SIG-M5 (cell line): ENCODE data around the gene AGBL1.
"Not testable (repeated sequence)": the region's sequence is repeated elsewhere in the genome, so short reads cannot be mapped to it uniquely, and the experiment has no call there.

Experiments
- DNase-seq: peaks from one replicate; lab custom pipeline; 2025; lab: John Stamatoyannopoulos, UW

AGBL1 gene

DNA sequence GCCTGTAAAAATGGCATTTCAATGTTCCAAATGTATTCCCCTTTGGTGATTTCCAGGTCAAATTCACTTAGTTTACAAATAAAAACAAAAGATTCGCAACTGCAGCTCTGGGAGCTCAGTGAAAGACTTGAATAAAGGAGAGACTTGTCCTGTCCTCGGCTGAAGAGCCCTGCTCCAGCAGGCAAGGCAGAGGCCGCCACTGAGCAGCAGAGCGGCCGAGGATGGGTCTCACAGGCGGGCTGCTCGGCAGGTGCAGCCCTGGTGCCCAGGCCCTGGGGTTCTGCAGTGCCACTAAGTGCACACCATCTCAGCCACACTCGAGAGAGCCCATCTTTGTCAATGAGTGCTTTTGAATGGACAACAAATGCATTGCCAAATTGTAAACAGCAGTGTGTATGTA is 856.2 kb downstream of the AGBL1 start:
- no peak for DNase-seq

DNA sequence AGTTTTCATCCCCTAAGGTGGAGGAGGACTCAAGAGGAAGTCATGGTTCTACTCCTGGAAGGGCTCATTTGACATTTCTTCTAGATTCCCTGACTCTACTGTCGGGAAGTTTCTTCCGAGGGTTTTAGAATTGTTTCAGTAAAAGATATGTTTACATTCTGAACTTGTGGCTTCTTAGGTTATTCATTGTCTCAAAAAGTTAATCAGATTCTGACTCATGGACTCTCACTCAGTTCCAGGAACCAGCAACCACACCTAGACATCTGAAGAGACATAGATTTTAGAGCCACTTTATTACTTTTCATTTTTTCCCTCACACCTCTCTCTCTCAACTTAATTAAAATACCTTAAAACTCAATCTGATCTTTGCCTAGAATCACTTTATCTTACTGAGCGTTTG is 862.6 kb downstream of the AGBL1 start:
- DNase-seq = no peak

DNA sequence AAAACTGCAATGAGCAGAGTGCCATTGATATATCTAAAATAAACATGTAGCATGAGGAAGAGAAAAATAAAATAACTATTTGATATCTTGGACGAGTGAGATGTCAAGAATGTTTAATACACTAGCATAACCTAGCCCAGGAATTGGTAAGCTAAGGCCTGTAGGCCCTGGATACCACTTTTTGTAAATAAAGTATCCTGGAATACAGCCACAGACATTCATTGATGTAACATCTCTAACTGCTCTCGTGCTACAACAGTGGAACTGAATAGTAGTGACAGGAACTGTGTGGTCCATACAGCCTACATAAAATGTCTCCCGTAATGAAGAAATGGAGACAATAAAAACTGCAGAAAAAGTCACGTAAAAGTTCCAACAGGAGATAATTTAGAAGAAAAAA is 869.0 kb downstream of the AGBL1 start:
- no peak for DNase-seq

DNA sequence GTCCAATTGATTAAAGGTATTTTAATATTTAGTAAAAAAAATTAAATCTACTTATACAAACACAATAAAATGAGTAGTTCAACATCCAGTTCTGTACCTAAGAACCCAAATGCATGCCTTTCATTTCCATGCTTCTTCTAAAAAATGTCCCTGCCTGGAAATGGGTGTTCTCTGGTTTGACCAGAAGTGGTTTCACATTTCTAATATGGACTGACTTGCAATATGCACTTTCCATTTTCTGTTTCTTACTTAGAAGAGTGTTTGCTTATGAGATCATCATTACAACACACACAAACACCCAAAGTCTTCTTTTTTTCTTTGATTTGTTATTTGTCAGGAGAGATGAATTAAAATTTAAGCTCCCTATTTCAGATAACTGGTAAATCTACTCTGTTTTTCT is 879.6 kb downstream of the AGBL1 start:
- DNase-seq = no peak

DNA sequence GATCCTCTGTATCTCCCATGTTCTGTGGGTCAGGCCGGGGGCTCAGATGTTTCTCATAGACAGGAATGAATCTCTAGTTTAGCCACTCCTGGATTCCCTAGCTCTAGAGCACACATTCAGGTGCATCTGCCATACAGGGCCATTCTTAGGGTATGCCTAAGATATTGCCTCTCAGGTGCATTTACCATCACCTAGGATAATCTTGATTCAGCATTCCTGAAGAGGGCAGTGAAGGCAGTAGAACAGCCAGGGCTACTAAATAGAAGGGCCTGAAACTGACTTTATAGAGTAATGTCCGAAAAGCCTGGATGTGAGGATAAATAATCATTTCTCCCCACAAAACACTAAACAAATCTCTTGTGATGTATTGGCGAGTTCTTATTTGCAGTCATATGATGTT is 882.0 kb downstream of the AGBL1 start:
- no peak for DNase-seq

DNA sequence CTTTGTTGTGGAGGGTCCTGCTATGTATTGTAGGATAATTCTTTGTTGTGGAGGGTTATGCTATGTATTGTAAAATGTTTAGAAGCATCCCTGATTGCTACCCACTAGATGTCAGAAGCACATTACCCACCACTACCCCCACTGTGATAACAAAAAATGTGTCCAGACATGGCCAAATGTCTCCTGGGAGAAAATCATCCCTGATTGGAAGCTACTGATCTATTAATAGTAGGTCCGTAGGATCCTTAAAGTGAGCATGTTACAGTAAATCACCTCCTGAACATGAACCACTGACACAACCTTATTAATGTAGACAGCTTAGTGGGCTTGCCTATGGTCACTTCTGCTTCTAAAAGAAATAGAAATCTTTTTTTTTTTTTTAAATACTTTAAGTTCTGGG is 884.6 kb downstream of the AGBL1 start:
- no peak for DNase-seq

DNA sequence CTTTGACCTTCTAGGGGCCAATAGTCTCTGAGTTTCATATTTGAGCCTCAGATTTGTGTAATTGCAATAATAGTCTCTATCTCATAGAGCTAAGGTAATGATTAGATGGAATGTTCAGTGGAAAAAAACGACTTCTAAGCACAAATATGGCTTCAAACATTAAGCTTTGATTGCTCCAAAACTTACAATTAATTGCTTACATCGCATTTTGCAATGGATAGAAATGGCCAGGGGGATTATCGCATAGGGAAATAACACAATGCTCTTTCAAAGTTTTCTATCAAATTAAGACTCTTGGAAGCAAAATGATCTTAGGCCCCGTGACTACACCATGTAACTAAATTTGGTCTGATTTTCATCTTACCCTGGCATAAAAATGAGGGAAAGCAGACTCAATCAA is 888.6 kb downstream of the AGBL1 start:
- no peak for DNase-seq

DNA sequence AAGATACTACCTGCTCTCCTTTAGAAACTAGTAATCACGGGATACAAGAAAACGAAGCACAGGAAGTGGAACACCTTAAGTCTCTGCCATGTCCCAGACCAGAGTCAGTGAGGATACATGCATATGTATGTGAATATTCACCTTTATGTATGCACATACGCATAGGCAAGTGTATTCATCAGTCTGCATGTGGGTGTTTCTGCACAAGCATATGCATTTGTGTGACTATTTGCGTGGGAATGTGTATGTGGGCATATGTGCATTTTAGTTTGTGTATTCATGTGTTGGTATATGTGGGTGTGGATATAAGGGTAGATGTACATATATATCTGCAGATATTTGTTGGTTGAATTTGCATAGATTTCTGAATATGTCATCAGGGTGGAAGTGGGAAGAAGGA is 889.7 kb downstream of the AGBL1 start:
- DNase-seq = no peak

DNA sequence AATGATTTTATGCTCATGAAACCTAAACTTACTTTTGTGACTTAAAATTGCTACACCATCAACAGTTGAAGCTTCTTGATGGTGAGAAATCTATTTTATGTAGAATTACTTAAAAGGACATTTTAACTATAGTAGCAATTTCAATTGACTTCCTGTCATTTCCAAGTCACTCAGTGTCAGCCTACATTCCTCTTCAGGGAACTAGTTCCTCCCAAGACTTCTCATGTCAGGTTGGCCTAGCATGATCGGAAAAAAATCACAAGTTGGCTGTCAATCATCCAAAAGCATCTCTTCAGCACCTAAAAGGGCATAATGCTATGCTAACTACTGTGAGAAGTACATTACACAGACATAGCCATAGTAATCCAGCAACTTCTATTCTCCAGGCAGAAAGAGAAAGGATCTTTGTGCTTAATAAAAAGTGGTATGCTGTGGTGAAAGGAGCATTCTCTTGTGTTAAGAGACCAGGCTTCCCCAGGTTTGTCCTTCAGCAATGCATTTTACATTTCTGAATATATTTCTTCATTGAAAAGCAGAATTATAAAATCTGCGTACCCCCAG is 893.7 kb downstream of the AGBL1 start:
- DNase-seq = no peak

DNA sequence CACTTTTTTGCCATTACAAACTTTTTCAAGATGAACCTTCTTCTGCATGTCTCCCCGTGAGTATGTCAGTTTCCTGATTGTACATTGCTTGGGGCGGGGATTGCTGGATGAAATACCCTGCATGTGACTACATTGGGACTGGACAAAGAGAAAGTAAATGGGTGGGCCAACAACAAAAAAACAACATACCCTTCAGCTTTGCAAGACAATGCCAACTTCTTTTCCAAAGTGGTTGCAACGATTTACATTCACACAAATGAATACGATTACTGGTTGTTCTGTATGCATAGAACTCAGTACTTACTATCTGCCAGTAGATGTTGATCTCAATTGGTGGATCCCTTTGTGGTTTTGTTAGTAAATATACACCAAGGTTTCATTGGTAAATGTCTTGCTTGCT is 908.4 kb downstream of the AGBL1 start:
- no peak for DNase-seq

DNA sequence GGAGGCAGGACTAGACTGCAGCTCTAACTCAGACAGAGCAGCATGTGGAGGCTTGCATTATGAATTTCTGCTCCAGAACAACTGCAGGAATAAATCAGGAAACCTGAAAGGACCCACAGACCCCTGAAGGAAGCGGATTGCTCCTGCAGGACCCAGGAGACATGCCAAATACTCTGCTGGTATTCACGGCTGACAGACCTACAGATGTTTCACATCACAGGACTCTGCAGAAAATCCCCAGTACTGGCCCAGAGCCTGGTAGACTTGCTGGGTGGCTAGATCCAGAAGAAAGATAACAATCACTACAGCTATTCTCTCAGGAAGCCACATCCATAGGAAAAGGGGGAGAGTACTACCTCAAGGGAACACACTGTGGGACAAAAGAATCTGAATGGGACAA is 942.1 kb downstream of the AGBL1 start:
- DNase-seq = no peak

DNA sequence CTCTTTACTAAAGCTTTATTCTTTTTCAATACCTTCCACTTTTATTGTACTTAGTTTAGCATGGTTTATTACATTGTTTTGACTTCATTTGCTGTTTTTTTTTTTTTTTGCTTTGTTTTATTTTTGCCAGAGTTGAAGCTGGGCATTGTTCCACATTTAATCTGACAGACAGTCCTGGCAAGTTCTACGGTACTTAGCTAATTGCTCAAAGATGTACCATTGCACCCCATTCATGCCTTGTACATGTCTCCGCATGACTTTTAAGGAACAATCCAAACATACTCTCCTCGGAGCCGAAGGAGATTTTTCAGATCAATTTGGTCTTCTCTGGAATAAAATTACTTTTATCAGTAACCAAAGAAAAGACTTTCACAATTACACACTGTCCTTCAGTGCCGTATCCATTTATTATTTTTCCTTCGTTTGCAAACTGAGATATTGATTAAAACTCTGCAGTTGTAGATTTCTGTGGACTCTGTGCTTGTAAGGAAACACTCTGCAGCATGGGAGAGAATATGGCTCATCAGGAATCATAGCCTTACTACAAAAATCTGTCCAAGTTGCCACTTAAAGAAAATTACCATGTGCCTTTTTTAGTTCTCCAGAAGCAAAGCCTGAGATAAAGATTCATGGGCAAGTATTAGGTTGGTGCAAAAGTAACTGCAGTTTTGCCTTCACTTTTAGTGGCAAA is 952.0 kb downstream of the AGBL1 start:
- no peak for DNase-seq

DNA sequence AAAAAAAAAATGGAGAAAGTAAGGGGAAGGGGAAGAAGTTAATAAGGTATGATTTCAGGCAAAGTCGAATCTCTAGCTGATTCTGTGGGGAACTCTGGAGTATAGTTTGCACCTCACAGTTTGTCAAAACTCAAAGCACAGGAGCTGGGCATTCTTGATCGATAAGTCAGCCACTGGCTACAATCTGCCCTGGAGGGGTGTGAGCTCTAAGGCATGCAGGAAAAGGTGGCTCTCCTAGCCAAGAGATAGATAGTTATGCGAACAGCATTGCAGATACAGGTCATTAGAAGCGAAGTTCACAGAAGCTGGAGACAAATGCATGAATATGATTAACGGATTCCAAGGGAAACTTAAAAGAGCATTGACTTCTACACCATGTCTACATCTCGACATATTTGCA is 952.6 kb downstream of the AGBL1 start:
- no peak for DNase-seq

DNA sequence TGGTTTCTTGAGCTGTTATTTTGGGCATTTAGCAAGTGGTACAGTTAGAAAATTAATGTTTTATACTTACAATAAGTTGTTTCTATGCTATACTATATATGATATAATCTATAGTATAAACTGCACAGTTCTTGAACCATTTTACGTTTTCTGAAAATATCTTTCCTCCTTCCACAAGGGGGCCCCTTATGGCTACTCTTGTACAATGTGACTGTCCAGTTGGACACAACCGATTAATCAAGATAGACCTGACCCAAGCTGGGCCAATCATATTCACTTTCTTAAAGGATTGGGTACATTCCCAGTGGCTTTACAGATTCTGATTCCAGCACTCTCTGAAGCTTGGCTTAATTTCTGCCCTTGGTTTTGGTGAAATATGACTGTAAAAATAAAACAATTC is 953.4 kb downstream of the AGBL1 start:
- DNase-seq = no peak

DNA sequence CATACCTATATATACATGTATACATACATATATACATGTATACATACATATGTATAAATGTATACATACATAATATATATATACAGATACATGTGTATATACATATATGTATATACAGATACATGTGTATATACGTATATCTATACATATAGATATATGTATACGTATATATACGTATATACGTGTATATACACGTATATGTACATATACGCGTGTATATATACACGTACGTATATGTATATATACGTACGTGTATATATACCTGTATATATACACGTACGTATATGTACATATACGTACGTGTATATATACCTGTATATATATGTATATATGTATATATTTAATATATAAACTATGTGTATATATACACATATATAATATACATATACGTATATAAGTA is 955.2 kb downstream of the AGBL1 start:
- no peak for DNase-seq

DNA sequence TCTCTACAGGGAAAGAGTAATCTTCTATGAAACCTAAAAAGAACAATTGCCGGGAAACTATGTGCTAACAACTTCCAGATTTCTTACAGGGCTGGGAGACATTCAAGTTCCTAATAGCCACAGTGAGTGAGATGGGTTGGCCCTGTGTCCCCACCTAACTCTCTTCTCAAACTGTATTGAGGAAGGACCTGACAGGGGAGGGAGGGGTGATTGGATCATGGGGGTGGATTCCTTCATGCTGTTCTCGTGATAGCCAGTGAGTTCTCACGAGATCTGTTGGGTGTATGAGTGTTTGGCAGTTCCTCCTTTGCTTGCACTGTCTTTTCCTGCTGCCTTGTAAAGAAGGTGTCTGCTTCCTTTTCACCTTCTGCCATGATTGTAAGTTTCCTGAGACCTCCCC is 958.7 kb downstream of the AGBL1 start:
- no peak for DNase-seq

DNA sequence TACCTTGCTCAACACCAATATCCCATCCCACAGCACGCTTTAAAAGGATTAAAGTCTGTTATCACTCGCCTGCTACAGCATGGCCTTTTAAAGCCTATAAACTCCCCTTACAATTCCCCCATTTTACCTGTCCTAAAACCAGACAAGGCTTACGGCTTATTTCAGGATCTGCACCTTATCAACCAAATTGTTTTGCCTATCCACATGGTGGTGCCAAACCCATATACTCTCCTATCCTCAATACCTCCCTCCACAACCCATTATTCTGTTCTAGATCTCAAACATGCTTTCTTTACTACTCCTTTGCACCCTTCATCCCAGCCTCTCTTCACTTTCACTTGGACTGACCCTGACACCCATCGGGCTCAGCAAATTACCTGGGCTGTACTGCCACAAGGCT is 962.9 kb downstream of the AGBL1 start:
- DNase-seq = not testable (repeated sequence)

DNA sequence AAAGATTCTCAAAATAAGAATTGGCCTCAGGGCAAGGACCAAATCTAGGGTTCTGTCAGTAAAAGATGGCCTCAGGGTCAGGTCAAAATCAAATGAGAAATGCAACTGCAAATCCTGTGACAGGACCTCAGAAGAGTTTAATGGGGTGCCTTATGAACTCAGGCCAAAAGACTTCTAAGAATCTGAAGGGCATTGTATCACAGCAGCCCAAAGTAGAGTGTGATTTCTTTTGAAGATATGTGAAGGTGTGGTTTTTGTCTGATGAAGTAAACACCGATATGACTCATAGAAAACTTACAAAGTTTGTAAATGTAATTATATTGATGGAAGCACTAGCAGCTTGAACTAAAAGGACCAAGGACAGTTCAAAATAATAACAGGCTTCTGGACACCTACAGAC is 966.1 kb downstream of the AGBL1 start:
- DNase-seq = no peak

DNA sequence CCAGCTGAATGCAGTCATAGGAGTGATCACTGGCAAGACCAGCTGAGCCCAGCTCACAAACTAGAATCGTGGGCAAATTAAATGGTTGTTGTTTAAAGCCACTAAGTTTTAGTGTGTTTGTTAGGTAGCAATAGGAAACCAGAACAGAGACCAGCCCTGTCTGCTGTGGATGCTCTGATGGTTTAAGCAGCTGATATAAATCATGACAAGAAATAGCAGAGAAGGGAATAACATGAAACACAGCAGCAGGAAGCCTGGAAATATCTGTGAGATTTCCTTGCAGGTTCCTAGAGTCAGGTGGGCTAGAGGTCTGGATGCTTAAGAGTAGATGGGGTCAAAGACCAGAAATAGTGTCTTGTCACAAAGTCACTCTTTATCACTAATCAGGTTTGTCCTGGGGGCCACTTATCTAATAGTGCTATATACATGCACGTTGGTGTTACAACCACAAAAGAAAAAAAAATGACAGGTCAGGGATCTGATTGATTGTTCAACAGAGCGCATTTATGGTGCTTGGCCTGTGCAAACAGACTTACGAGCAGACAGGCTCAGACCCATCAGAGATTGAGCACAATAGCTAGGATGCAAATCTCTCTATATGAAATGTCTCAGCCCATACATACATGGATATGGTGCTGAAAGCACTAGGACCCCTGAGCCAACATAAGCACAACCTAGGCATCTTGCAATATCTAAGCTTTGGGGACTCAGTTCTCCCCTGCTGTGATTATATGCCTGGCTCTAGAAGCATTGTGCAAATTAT is 967.7 kb downstream of the AGBL1 start:
- no peak for DNase-seq
